Subcutaneous abdominal adipose tissue (tissue), 5 donors: ENCODE results near the gene IGFL4.

Experiments used
- H3K27ac ChIP-seq: one replicate; pipeline ENCODE4 v1.7.0; 2013; ENCODE audit warnings: low read depth, mild to moderate bottlenecking, inconsistent platforms, low read length, moderate library complexity
- H3K27me3 ChIP-seq, 5 donors: one replicate each; pipeline ENCODE4 v1.7.0; 2013; ENCODE audit warnings: low read length in 5 of 5, inconsistent platforms in 1 of 5; ENCODE audit not compliant: control insufficient read depth in 5 of 5, insufficient read depth in 4 of 5
- H3K36me3 ChIP-seq, 5 donors: one replicate each; pipeline ENCODE4 v1.7.0; 2013; ENCODE audit warnings: low read length in 5 of 5; ENCODE audit not compliant: control insufficient read depth in 5 of 5, insufficient read depth in 5 of 5
- H3K4me1 ChIP-seq, 5 donors: one replicate each; pipeline ENCODE4 v1.7.0; 2013; ENCODE audit warnings: low read length in 5 of 5, mild to moderate bottlenecking in 3 of 5, moderate library complexity in 1 of 5; ENCODE audit not compliant: control insufficient read depth in 5 of 5, insufficient read depth in 5 of 5
- H3K4me3 ChIP-seq, 5 donors: one replicate each; pipeline ENCODE4 v1.7.0; 2013; ENCODE audit warnings: low read length in 5 of 5, low read depth in 1 of 5
- H3K9ac ChIP-seq, 5 donors: one replicate each; pipeline ENCODE4 v1.7.0; 2013; ENCODE audit warnings: low read length in 5 of 5, mild to moderate bottlenecking in 4 of 5, moderate library complexity in 3 of 5
- H3K9me3 ChIP-seq, 5 donors: one replicate each; pipeline ENCODE4 v1.7.0; 2013; ENCODE audit warnings: low read length in 5 of 5; ENCODE audit not compliant: control insufficient read depth in 5 of 5
- donor health status: healthy.
- donor health status: healthy.
- donor health status: healthy.
- donor health status: healthy.
- donor health status: healthy.

The IGFL4 gene

GRCh38 chr19:45999653-46000121 is 41.1 kb downstream of the IGFL4 start:
- no peaks in the 10 kb centered on the region for H3K9me3 ChIP-seq
- H3K4me1 ChIP-seq: peaks cover 6 to 26% (median 23%) of the 10 kb centered on the region in 5 donors
- no peak overlapping the region for H3K9ac ChIP-seq
- peak overlapping the region in 1 of 5 donors; percentile 7 for H3K4me3 ChIP-seq
- peaks cover 0 to 15% (median 11%) of the 10 kb centered on the region in 5 donors for H3K36me3 ChIP-seq
- peaks cover 4 to 27% (median 7%) of the 10 kb centered on the region in 5 donors for H3K27me3 ChIP-seq
- no peak overlapping the region for H3K27ac ChIP-seq

GRCh38 chr19:45998834-45999233 is 42.0 kb downstream of the IGFL4 start:
- Histone ChIP-seq H3K4me1 (peaks cover 6 to 30% (median 26%) of the 10 kb centered on the region in 5 donors), H3K27ac (no peak overlapping the region), H3K9ac (no peak overlapping the region), H3K9me3 (no peaks in the 10 kb centered on the region), H3K27me3 (peaks cover 4 to 27% (median 7%) of the 10 kb centered on the region in 5 donors), H3K4me3 (no peak overlapping the region), H3K36me3 (peaks cover 0 to 13% (median 11%) of the 10 kb centered on the region in 5 donors)

GRCh38 chr19:45996933-45997332 is 43.9 kb downstream of the IGFL4 start:
- Histone ChIP-seq H3K27ac (no peak overlapping the region), H3K4me3 (no peak overlapping the region), H3K9me3 (no peaks in the 10 kb centered on the region), H3K36me3 (peaks cover 0 to 5% (median 4%) of the 10 kb centered on the region in 5 donors), H3K27me3 (peaks cover 4 to 27% (median 7%) of the 10 kb centered on the region in 5 donors), H3K9ac (peak overlapping the region in 1 of 5 donors; percentile 43), H3K4me1 (peaks cover 6 to 30% (median 26%) of the 10 kb centered on the region in 5 donors)

GRCh38 chr19:45995715-45996385 is 45.0 kb downstream of the IGFL4 start:
- Histone ChIP-seq H3K9ac (peak overlapping the region; percentile 59 to 90 (median 83)), H3K27me3 (peaks cover 4 to 27% (median 7%) of the 10 kb centered on the region in 5 donors), H3K36me3 (peaks cover 0 to 5% (median 4%) of the 10 kb centered on the region in 5 donors), H3K9me3 (no peaks in the 10 kb centered on the region), H3K4me3 (peak overlapping the region; percentile 76 to 95 (median 91)), H3K27ac (peak overlapping the region; percentile 81), H3K4me1 (peaks cover 6 to 30% (median 26%) of the 10 kb centered on the region in 5 donors)

GRCh38 chr19:45994998-45995714 is 45.6 kb downstream of the IGFL4 start, which contains the start of gene CCDC61:
Gene CCDC61, plus strand, starts transcription at chr19:45995467. Its CDS starts 7,552 bp downstream, at chr19:46003019.
- peaks cover 6 to 27% (median 23%) of the 10 kb centered on the region in 5 donors for H3K4me1 ChIP-seq
- H3K4me3 ChIP-seq: peak within 1 kb of the TSS; percentile 76 to 95 (median 91)
- no peaks in the 10 kb centered on the region for H3K9me3 ChIP-seq
- peak within 1 kb of the TSS; percentile 81 for H3K27ac ChIP-seq
- peak within 1 kb of the TSS; percentile 59 to 90 (median 83) for H3K9ac ChIP-seq
- peaks cover 0 to 5% (median 4%) of the 10 kb centered on the region in 5 donors for H3K36me3 ChIP-seq
- peaks cover under 1 to 20% (median 7%) of the 10 kb centered on the region in 5 donors for H3K27me3 ChIP-seq

- Histone ChIP-seq H3K27me3 (peaks cover 0 to 14% (median 4%) of the 10 kb centered on the region in 5 donors), H3K27ac (no peak overlapping the region), H3K4me1 (peaks cover 6 to 23% (median 18%) of the 10 kb centered on the region in 5 donors), H3K9ac (peak overlapping the region in 4 of 5 donors; percentile 7 to 75 (median 62)), H3K36me3 (peaks cover 0 to 5% (median 4%) of the 10 kb centered on the region in 5 donors), H3K9me3 (no peaks in the 10 kb centered on the region), H3K4me3 (peak overlapping the region; percentile 64 to 89 (median 76))
Observed at GRCh38 chr19:45994456-45994997, 46.3 kb downstream of the IGFL4 start.

- Histone ChIP-seq H3K4me1 (peaks cover 0 to 12% (median 6%) of the 10 kb centered on the region in 5 donors), H3K27ac (no peak overlapping the region), H3K9me3 (no peaks in the 10 kb centered on the region), H3K9ac (no peak overlapping the region), H3K4me3 (no peak overlapping the region), H3K27me3 (peaks cover 0 to 2% (median 0%) of the 10 kb centered on the region in 5 donors), H3K36me3 (no peaks in the 10 kb centered on the region)
Observed at GRCh38 chr19:45990113-45990728, 50.6 kb downstream of the IGFL4 start.
